ENCODE measurements around the gene TRIM29.
"Not testable (repeated sequence)": the region's sequence is repeated elsewhere in the genome, so short reads cannot be mapped to it uniquely, and the experiment has no call there.

Gene TRIM29

GRCh38 chr11:120137611-120138521 lies at the start of gene TRIM29:
Gene TRIM29, minus strand, starts transcription at chr11:120138113. Its CDS starts 82 bp downstream, at chr11:120138031.
- no peak for DNase-seq

GRCh38 chr11:120186774-120187591 lies 49.1 kb upstream of the TRIM29 start:
- DNase-seq, result no peak

- no peak for DNase-seq
Observed at GRCh38 chr11:120186456-120186773, 48.5 kb upstream of the TRIM29 start.

GRCh38 chr11:120185706-120186455 lies 48.0 kb upstream of the TRIM29 start:
- DNase-seq, result no peak

GRCh38 chr11:120184946-120185705 lies 47.2 kb upstream of the TRIM29 start:
- DNase-seq, result no peak

- DNase-seq, result no peak
Observed at GRCh38 chr11:120184371-120184945, 46.5 kb upstream of the TRIM29 start.

GRCh38 chr11:120183701-120184141 lies 45.8 kb upstream of the TRIM29 start:
- DNase-seq, result no peak

GRCh38 chr11:120182790-120183491 lies 45.0 kb upstream of the TRIM29 start:
- DNase-seq, result no peak

GRCh38 chr11:120182372-120182771 lies 44.5 kb upstream of the TRIM29 start:
- DNase-seq, result no peak

GRCh38 chr11:120181376-120181975 lies 43.6 kb upstream of the TRIM29 start:
- DNase-seq, result no peak

- no peak for DNase-seq
Observed at GRCh38 chr11:120180551-120181232, 42.8 kb upstream of the TRIM29 start.

GRCh38 chr11:120180063-120180462 lies 42.1 kb upstream of the TRIM29 start:
- not testable (repeated sequence) for DNase-seq

GRCh38 chr11:120179057-120179672 lies 41.3 kb upstream of the TRIM29 start:
- no peak for DNase-seq

- DNase-seq, result no peak
Observed at GRCh38 chr11:120178561-120179056, 40.7 kb upstream of the TRIM29 start.

GRCh38 chr11:120174866-120175265 lies 37.0 kb upstream of the TRIM29 start:
- no peak for DNase-seq

GRCh38 chr11:120173807-120174206 lies 35.9 kb upstream of the TRIM29 start:
- DNase-seq, result no peak

GRCh38 chr11:120173019-120173705 lies 35.2 kb upstream of the TRIM29 start:
- no peak for DNase-seq

GRCh38 chr11:120172054-120172911 lies 34.4 kb upstream of the TRIM29 start:
- no peak for DNase-seq
